Activated naive CD8-positive, alpha-beta T cell treated with anti-CD3 and anti-CD28 coated beads, Interleukin-2, amount 50 U/mL, for 24 hours (primary cell): ENCODE data around the gene ITSN1.
"Not testable (repeated sequence)": the region's sequence is repeated elsewhere in the genome, so short reads cannot be mapped to it uniquely, and the experiment has no call there.

Experiments used
- ATAC-seq: fragments of 150-1000 bp; cut with Tn5 transposase; one replicate; pipeline ENCODE4 v1.10.0; 2021
- DNase-seq: peaks from one replicate; pipeline ENCODE4 v3.0.0; 2021
- H3K27ac Mint-ChIP-seq: one replicate; pipeline ENCODE4 v1.8.0; 2021; ENCODE audit warnings: mild to moderate bottlenecking, mixed read lengths
- H3K27me3 Mint-ChIP-seq: one replicate; pipeline ENCODE4 v1.8.0; 2021; ENCODE audit warnings: mixed read lengths
- H3K36me3 Mint-ChIP-seq: one replicate; pipeline ENCODE4 v1.8.0; 2021; ENCODE audit warnings: low read depth, mixed read lengths
- H3K4me1 Mint-ChIP-seq: one replicate; pipeline ENCODE4 v1.8.0; 2021; ENCODE audit warnings: mixed read lengths
- H3K4me3 Mint-ChIP-seq: one replicate; pipeline ENCODE4 v1.8.0; 2021; ENCODE audit warnings: mild to moderate bottlenecking, moderate library complexity, mixed read lengths
- H3K9me3 Mint-ChIP-seq: one replicate; pipeline ENCODE4 v1.8.0; 2021; ENCODE audit warnings: mixed read lengths

The ITSN1 gene

GRCh38 chr21:33707846-33708245 is 65.5 kb downstream of the ITSN1 start:
- Mint-ChIP-seq H3K36me3 (peaks cover 4% of the 10 kb centered on the region), H3K27me3 (no peaks in the 10 kb centered on the region), H3K4me3 (no peak overlapping the region), H3K9me3 (peaks cover 11% of the 10 kb centered on the region), H3K4me1 (peaks cover 2% of the 10 kb centered on the region), H3K27ac (no peak overlapping the region)
- DNase-seq (no peak), ATAC-seq (no peak)

GRCh38 chr21:33708874-33709273 is 66.6 kb downstream of the ITSN1 start:
- ATAC-seq (no peak), DNase-seq (no peak)
- no peak overlapping the region for H3K27ac Mint-ChIP-seq
- H3K4me1 Mint-ChIP-seq = no peaks in the 10 kb centered on the region
- no peak overlapping the region for H3K4me3 Mint-ChIP-seq
- peaks cover 11% of the 10 kb centered on the region for H3K9me3 Mint-ChIP-seq
- no peaks in the 10 kb centered on the region for H3K27me3 Mint-ChIP-seq
- H3K36me3 Mint-ChIP-seq = peaks cover 4% of the 10 kb centered on the region

- H3K36me3 Mint-ChIP-seq = peaks cover 4% of the 10 kb centered on the region
- no peak for DNase-seq
- peaks cover 1% of the 10 kb centered on the region for H3K27me3 Mint-ChIP-seq
- ATAC-seq = no peak
- H3K4me3 Mint-ChIP-seq = no peak overlapping the region
- no peaks in the 10 kb centered on the region for H3K4me1 Mint-ChIP-seq
- H3K27ac Mint-ChIP-seq = no peak overlapping the region
- peaks cover 11% of the 10 kb centered on the region for H3K9me3 Mint-ChIP-seq
Observed at GRCh38 chr21:33712022-33712803, 69.9 kb downstream of the ITSN1 start.

GRCh38 chr21:33721081-33721480 is 78.8 kb downstream of the ITSN1 start:
- H3K36me3 Mint-ChIP-seq = no peaks in the 10 kb centered on the region
- no peaks in the 10 kb centered on the region for H3K27me3 Mint-ChIP-seq
- ATAC-seq (no peak), DNase-seq (no peak)
- no peak overlapping the region for H3K4me3 Mint-ChIP-seq
- H3K27ac Mint-ChIP-seq = no peak overlapping the region
- H3K9me3 Mint-ChIP-seq = no peaks in the 10 kb centered on the region
- H3K4me1 Mint-ChIP-seq = no peaks in the 10 kb centered on the region

GRCh38 chr21:33729139-33729538 is 86.8 kb downstream of the ITSN1 start:
- DNase-seq, H3K27ac Mint-ChIP-seq, H3K9me3 Mint-ChIP-seq, H3K4me3 Mint-ChIP-seq, ATAC-seq, H3K4me1 Mint-ChIP-seq, H3K27me3 Mint-ChIP-seq, H3K36me3 Mint-ChIP-seq: not testable (repeated sequence)

GRCh38 chr21:33729641-33730040 is 87.3 kb downstream of the ITSN1 start:
- ATAC-seq = no peak
- no peaks in the 10 kb centered on the region for H3K4me1 Mint-ChIP-seq
- DNase-seq = no peak
- H3K27ac Mint-ChIP-seq = no peak overlapping the region
- no peaks in the 10 kb centered on the region for H3K27me3 Mint-ChIP-seq
- no peaks in the 10 kb centered on the region for H3K36me3 Mint-ChIP-seq
- no peaks in the 10 kb centered on the region for H3K9me3 Mint-ChIP-seq
- no peak overlapping the region for H3K4me3 Mint-ChIP-seq

- Mint-ChIP-seq H3K27me3 (no peaks in the 10 kb centered on the region), H3K9me3 (no peaks in the 10 kb centered on the region), H3K36me3 (no peaks in the 10 kb centered on the region), H3K4me3 (no peak overlapping the region), H3K4me1 (no peaks in the 10 kb centered on the region), H3K27ac (no peak overlapping the region)
- DNase-seq (no peak), ATAC-seq (no peak)
Observed at GRCh38 chr21:33731447-33731846, 89.1 kb downstream of the ITSN1 start.

- no peak overlapping the region for H3K27ac Mint-ChIP-seq
- H3K27me3 Mint-ChIP-seq = no peaks in the 10 kb centered on the region
- DNase-seq = no peak
- H3K9me3 Mint-ChIP-seq = no peaks in the 10 kb centered on the region
- no peak overlapping the region for H3K4me3 Mint-ChIP-seq
- ATAC-seq = no peak
- no peaks in the 10 kb centered on the region for H3K36me3 Mint-ChIP-seq
- H3K4me1 Mint-ChIP-seq = no peaks in the 10 kb centered on the region
Observed at GRCh38 chr21:33732038-33732437, 89.7 kb downstream of the ITSN1 start.

- H3K4me1 Mint-ChIP-seq = no peaks in the 10 kb centered on the region
- H3K4me3 Mint-ChIP-seq = no peak overlapping the region
- ATAC-seq = no peak
- H3K27me3 Mint-ChIP-seq = no peaks in the 10 kb centered on the region
- H3K9me3 Mint-ChIP-seq = no peaks in the 10 kb centered on the region
- H3K27ac Mint-ChIP-seq = no peak overlapping the region
- DNase-seq = no peak
- H3K36me3 Mint-ChIP-seq = no peaks in the 10 kb centered on the region
Observed at GRCh38 chr21:33733601-33734000, 91.3 kb downstream of the ITSN1 start.

- Mint-ChIP-seq H3K27ac (no peak overlapping the region), H3K27me3 (no peaks in the 10 kb centered on the region), H3K9me3 (no peaks in the 10 kb centered on the region), H3K4me1 (no peaks in the 10 kb centered on the region), H3K4me3 (no peak overlapping the region), H3K36me3 (no peaks in the 10 kb centered on the region)
- ATAC-seq (no peak), DNase-seq (no peak)
Observed at GRCh38 chr21:33734291-33734690, 92.0 kb downstream of the ITSN1 start.

GRCh38 chr21:33734818-33735217 is 92.5 kb downstream of the ITSN1 start:
- ATAC-seq (no peak), DNase-seq (no peak)
- no peaks in the 10 kb centered on the region for H3K27me3 Mint-ChIP-seq
- no peak overlapping the region for H3K27ac Mint-ChIP-seq
- H3K9me3 Mint-ChIP-seq = no peaks in the 10 kb centered on the region
- no peaks in the 10 kb centered on the region for H3K36me3 Mint-ChIP-seq
- H3K4me1 Mint-ChIP-seq = no peaks in the 10 kb centered on the region
- no peak overlapping the region for H3K4me3 Mint-ChIP-seq

- no peak overlapping the region for H3K27ac Mint-ChIP-seq
- ATAC-seq = no peak
- no peak overlapping the region for H3K4me3 Mint-ChIP-seq
- no peaks in the 10 kb centered on the region for H3K4me1 Mint-ChIP-seq
- no peaks in the 10 kb centered on the region for H3K36me3 Mint-ChIP-seq
- H3K27me3 Mint-ChIP-seq = no peaks in the 10 kb centered on the region
- DNase-seq = no peak
- no peaks in the 10 kb centered on the region for H3K9me3 Mint-ChIP-seq
Observed at GRCh38 chr21:33736569-33736968, 94.3 kb downstream of the ITSN1 start.

- no peak for DNase-seq
- Mint-ChIP-seq H3K36me3 (no peaks in the 10 kb centered on the region), H3K27ac (no peak overlapping the region), H3K9me3 (no peaks in the 10 kb centered on the region), H3K4me3 (no peak overlapping the region), H3K27me3 (no peaks in the 10 kb centered on the region), H3K4me1 (no peaks in the 10 kb centered on the region)
- ATAC-seq = no peak
Observed at GRCh38 chr21:33739701-33740100, 97.4 kb downstream of the ITSN1 start.

GRCh38 chr21:33747420-33747819 is 105.1 kb downstream of the ITSN1 start:
- Mint-ChIP-seq H3K27ac (no peak overlapping the region), H3K9me3 (peaks cover 17% of the 10 kb centered on the region), H3K4me1 (no peaks in the 10 kb centered on the region), H3K36me3 (peaks cover 7% of the 10 kb centered on the region), H3K4me3 (no peak overlapping the region), H3K27me3 (no peaks in the 10 kb centered on the region)
- no peak for DNase-seq
- ATAC-seq = no peak

GRCh38 chr21:33748903-33749302 is 106.6 kb downstream of the ITSN1 start:
- H3K4me3 Mint-ChIP-seq = no peak overlapping the region
- no peak overlapping the region for H3K27ac Mint-ChIP-seq
- peaks cover 7% of the 10 kb centered on the region for H3K36me3 Mint-ChIP-seq
- H3K9me3 Mint-ChIP-seq = peaks cover 17% of the 10 kb centered on the region
- ATAC-seq = no peak
- no peaks in the 10 kb centered on the region for H3K4me1 Mint-ChIP-seq
- no peak for DNase-seq
- peaks cover 1% of the 10 kb centered on the region for H3K27me3 Mint-ChIP-seq

GRCh38 chr21:33750017-33750416 is 107.7 kb downstream of the ITSN1 start:
- H3K27me3 Mint-ChIP-seq = peaks cover 1% of the 10 kb centered on the region
- H3K4me3 Mint-ChIP-seq = no peak overlapping the region
- H3K36me3 Mint-ChIP-seq = peaks cover 7% of the 10 kb centered on the region
- DNase-seq (no peak), ATAC-seq (no peak)
- H3K9me3 Mint-ChIP-seq = peaks cover 17% of the 10 kb centered on the region
- no peaks in the 10 kb centered on the region for H3K4me1 Mint-ChIP-seq
- H3K27ac Mint-ChIP-seq = no peak overlapping the region
